ENCODE measurements around the gene SPECC1L.
"Not testable (repeated sequence)": the region's sequence is repeated elsewhere in the genome, so short reads cannot be mapped to it uniquely, and the experiment has no call there.

The SPECC1L gene

DNA sequence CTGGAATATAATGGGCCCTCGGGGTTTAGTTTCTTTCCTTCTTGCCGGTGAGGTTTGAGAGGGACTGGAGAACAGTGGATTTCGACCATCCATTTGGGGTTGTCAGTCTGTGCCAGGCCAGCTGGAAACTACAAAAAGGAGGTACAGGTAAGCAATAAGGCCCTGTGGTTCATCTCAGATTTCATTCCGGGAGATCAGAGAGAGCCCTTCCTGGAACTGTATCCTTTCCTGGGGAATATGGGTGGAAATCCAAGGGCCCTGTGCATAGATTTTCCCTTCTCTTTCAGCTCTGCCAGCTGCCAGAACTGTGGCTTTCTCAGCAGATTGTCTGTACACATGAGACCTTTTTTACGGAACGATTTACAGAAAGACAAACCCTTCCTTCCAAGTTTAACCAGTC lies 17.2 kb downstream of the SPECC1L start:
- DNase-seq (ENCODE audit: low spot score) = not testable (repeated sequence)

DNA sequence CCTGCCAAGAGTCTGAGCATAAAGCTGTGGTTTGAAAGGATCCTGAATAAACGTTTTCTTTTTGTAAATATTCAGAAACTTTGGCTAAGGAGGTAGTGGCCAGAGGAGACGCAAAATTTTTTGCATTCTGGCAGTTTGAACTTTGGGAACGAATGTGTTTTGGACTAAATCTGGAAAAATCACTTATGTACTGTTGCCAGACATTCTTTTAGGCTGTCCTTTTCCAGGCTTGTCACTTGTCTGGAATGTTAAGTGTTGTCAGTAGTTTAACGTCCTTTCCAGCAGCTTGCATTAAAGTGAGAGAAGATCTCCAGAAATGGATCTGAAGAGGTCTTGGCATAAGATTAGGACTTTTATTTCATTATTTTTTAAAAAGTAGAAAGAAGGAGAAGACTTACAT lies 18.5 kb downstream of the SPECC1L start:
- no peak for DNase-seq (ENCODE audit: low spot score)

DNA sequence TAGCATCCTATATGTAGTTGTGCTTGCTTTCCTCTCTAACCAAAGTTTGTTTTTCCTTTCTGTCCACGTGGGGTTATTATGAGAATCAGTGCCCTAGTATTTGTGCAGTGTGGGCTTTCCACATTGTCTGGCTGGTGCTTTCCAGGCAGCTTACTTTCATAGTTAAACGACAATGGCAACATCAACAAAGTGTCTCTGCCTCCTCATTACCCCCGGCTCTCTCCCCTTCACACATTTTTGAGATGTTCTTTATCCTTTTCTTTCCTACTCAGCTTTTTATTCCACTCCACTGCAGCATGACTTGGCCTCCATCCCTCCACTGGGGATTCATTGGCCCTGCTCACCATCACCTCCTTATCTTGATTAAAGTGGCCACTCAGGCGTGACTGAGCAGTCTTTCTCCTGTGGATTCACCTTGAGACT lies 19.1 kb downstream of the SPECC1L start:
- peak; percentile 30 for DNase-seq (ENCODE audit: low spot score)

DNA sequence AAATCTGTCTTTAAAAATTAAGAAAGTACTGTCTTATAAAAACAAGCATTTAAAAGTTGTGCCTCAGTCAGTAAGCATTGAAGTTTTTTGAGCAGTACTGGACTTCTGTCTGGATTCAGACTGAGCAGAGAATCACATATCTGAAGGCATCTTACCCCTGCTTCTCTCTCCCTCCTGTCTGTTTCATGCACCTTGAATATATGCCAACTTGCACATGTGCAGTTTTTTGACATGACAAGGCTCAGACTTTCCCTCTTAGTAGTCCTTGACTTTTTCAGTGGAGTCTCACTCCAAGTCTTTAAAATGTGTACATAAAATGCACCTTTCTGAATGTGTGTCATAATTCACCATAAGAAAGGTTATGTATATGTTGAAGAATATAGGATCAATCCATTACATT lies 19.8 kb downstream of the SPECC1L start:
- DNase-seq (ENCODE audit: low spot score) = peak; percentile 32

DNA sequence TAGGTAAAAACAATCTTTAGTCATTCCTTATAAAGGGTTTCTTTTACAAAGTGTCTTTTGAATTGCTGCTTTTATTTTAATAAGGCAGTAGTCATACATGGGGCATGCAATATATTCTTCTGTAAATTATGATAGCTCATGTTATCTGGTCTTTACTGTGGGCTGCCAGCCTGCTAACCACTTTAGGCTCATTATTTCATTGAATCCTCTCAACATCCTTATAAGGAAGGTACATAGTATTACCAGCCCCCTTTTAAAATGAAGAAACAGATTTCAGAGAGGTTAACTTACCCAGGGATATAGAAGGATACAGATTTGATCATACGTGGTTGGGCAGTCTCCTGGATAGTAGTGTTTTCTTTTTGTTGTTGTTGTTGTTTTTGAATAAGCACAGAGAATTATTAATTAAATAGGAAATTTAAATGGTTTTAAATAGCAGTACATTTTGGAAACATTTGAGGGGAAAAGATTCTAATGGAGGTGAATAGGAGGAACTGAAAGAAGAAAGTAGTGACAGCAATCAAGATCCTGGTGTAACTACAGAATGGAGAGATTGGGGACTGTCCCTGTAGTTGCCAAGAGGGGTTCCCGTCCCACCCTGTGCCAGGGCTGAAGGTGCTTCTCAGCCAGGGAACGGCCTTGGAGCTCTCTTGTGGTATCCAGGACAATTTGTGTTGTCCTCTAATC lies 21.0 kb downstream of the SPECC1L start:
- no peak for DNase-seq (ENCODE audit: low spot score)

DNA sequence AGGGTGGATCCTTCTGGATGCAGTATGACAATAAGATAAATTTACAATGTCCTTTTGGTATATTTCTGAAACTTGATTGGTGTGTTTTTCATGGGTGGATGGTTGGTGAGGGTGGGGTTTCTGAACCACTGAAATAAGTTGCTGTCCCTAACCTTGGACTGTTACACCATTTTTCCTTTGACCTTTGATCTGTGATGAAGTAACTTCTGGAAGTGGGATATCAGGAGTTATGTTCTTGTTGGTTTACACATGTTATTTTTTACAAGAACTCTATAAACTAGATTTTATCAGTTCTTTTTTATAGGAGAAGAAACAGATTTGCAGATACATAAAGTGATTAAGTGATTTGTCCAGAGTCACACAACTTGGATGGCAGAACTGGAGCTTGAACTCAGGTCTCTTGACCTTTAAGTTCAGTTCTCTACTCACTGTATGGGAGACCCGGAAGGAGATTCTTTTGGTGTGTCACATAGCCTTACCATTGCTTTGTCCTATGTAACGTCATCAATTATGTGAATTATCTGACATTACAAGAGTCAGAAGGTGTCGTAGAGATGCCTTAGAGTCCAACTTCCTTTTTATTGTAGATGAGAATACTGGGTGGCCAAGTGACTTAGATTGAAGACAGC lies 21.7 kb downstream of the SPECC1L start:
- DNase-seq (ENCODE audit: low spot score) = not testable (repeated sequence)

DNA sequence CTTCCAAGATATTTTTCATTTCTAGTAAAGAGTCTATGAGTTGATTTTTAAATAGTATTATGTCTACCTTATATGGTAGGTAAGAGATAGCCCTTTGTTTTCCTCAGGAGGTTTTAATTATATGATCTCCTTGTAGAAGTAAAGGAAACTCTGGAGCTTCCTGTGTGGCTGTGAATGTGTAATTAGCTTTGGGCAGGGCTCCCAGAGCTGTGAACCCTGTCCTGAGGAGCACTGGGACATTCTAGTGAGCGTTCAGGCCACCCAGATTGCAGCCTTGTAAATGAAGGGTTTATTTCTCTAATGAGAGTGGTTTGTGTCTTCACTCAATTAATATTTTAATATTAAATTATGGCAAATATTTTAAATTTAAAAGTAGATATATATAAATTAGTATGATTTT lies 24.3 kb downstream of the SPECC1L start:
- not testable (repeated sequence) for DNase-seq (ENCODE audit: low spot score)

DNA sequence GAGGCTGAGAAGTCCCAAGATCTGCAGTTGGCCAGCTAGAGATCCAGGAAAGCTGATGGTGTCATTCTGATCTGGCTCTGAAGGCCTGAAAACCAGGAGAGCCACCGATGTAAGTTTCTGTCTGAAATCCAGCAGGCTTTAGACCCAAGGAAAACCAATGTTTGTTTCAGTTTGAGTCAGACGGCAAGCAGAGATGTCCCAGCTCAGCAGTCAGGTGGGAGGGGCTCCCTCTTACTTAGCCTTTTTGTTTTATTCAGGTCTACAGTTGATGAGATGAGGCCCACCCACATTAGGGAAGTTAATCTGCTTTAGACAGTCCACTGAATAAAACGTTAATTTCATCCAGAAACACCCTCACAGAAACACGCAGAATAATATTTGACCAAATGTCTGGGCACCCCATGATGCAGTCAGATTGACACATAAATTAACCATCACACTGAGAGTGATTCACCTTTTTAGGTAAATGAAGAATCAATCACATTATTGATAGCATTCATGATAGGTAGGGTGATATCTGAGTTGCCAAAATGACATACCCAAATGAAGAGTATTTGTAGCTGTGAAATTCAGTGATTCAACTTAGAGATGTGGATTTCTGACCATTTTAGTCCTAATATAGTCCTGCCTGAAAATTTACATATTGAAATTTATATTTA lies 28.0 kb downstream of the SPECC1L start:
- DNase-seq (ENCODE audit: low spot score) = not testable (repeated sequence)

DNA sequence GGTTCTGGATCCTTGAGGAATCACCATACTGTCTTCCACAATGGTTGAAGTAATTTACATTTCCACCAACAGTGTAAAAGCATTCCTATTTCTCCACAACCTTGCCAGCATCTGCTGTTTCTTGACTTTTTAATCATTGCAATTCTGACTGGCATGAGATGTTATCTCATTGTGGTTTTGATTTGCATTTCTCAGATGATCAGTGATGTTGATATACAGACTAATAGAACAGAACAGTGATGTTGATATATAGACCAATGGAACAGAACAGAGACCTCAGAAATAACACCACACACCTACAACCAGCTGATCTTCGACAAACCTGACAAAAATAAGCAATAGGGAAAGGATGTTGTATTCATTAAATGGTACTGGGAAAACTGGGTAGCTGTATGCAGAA lies 29.9 kb downstream of the SPECC1L start:
- DNase-seq (ENCODE audit: low spot score) = not testable (repeated sequence)

DNA sequence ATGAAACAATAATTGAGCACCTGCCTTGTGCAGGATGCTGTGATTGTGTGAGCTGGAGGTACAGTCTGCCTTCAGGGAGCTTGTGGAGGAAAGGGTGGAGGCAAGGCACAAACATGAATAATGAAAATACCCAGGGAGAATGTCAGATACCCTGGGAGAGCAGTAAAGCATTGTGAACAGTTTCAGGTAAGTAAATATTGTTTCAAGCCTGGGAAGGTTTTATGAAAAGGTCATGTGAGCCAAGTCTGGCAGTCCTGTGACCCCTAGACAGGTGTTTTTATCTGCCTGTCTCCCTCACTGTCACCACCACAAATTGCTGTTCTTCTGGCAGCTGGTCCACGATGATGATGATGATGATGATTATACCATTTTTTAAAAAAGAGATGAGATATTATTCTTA lies 32.0 kb downstream of the SPECC1L start:
- DNase-seq (ENCODE audit: low spot score) = no peak

DNA sequence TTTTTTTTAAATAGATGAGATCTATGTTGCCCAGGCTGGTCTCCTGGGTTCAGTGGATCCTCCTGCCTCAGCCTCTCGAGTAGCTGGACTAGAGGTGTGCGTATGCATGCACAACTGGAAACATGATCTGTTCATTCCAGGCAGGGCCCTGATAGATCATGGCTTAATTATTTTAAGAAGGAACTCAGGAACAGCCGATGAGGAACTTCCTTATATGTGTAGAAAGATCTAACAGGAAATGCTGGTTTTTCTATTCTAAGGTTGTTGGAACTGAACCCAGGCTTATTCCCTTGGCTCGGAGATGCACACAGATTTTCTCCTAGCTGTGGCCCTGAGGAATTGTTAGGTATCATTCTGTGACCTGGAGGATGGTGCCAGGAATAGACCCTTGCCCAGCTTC lies 32.4 kb downstream of the SPECC1L start:
- DNase-seq (ENCODE audit: low spot score) = no peak

DNA sequence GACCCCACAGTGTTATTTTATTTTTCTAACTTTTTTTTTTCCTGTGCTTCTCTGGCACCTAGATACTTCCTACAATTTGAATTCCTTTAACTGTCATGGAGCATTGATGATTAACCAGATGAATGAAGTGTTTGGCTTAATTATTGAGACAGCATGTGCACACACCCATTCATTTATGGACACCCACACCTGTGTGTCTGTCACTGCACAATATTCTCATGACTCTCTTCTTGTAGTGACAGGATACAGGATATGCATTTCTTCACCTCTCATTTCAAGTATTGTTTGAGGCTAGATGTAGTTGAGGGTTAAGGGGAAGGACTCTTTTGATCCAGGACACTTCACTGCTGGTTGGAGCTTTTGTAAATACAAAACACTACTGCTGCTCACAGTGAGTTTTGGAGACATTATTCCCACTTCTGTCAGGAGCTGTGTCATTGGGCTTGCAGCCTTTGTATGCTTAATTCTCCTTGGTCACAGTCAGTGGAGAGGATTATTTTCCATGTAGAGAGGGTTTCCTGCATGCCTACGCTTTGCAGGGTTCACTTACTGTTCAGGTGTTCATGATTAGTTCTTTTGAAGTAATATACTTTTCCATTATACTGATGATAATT lies 33.5 kb downstream of the SPECC1L start:
- DNase-seq (ENCODE audit: low spot score) = no peak

DNA sequence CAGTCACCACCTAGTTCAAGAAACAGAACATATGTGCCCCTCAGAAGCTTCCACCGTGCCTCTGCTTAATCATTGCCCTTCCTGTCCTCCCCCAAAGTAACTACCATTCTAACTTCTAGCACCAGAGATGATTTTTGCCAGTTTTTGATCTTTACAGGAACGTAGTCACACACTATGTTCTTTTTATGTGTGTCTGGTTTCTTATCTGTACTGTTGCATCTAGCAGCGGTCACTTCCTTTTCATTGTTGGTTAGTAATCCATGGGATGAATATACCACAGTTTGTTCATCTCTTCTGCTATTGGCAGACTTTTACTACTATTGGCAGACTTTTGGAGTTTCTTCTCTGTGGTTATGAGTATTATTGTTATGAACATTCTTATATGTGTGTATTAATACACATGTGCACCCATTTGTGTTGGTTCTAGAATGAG lies 34.6 kb downstream of the SPECC1L start:
- DNase-seq (ENCODE audit: low spot score) = no peak

DNA sequence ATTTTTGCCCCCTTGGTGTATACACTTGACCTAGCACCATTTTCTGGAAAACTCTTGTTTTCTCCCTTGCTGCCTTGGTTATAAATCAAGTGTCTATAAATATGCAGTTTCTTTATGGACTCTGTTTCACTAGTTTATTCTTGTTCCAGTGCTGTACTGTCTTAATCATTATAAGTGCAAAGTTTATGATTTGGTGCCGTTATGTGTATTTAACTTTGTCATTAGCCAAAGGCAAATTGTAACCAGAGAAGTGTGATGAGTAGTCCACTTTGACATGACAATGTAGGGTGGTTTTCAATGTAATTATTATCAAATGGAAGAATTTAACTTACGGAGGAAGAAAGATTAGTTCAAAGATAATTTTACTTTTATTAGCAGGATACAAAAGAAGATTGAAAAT lies 40.3 kb downstream of the SPECC1L start:
- DNase-seq (ENCODE audit: low spot score) = no peak

DNA sequence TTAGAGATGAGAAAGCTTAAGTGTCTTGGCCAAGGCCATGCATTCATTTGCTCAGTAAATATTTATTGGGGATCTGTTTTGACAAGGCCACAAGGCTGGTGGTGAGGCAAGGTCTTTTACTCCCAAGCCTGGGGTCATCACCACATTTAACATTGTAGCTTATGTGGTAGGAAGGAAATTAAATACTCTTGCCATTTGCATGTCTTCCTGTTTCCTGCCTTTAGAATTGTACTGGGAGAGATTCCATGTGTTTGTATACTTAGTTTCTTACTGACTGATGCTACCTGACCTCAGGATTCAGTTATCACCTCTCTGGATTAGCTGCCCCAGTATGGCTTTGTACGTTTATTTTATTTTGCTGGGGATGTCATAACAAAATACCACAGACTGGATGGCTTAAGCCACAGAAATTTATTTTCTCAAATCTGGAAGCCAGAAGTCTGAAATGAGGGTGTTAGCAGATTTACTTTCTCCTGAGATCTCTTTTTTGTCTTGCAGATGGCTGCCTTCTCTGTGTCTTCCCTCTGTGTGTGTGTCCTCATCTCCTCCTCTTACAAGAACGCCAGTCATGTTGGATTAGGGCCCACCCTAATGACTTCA lies 44.8 kb downstream of the SPECC1L start:
- no peak for DNase-seq (ENCODE audit: low spot score)

DNA sequence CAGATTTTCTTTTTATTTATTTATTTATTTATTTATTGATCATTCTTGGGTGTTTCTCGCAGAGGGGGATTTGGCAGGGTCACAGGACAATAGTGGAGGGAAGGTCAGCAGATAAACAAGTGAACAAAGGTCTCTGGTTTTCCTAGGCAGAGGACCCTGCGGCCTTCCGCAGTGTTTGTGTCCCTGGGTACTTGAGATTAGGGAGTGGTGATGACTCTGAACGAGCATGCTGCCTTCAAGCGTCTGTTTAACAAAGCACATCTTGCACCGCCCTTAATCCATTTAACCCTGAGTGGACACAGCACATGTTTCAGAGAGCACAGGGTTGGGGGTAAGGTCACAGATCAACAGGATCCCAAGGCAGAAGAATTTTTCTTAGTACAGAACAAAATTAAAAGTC lies 45.6 kb downstream of the SPECC1L start:
- DNase-seq (ENCODE audit: low spot score) = not testable (repeated sequence)

DNA sequence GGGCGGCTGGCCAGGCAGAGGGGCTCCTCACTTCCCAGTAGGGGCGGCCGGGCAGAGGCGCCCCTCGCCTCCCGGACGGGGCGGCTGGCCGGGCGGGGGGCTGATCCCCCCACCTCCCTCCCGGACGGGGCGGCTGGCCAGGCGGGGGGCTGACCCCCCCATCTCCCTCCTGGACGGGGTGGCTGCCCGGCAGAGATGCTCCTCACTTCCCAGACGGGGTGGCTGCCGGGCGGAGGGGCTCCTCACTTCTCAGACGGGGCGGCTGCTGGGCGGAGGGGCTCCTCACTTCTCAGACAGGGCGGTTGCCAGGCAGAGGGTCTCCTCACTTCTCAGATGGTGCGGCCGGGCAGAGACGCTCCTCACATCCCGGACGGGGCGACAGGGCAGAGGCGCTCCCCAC lies 46.9 kb downstream of the SPECC1L start:
- DNase-seq (ENCODE audit: low spot score) = not testable (repeated sequence)

DNA sequence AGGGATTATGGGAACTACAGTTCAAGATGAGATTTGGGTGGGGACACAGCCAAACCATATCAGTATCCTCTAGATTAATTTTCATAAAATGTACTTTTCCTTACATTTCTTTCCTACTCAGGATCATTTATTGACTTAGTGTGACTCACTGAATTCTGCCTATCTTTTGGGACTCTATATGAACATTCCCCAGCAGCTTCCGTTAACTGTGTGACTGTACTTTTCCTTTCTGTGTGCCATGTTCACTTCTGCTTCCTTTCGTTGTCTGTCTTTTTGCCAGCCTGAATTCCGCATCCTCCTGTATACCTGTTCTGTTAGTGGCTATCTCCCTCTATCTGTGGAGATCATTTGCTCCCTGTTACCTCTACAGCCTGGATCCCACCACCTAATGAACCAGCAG lies 48.8 kb downstream of the SPECC1L start:
- no peak for DNase-seq (ENCODE audit: low spot score)

DNA sequence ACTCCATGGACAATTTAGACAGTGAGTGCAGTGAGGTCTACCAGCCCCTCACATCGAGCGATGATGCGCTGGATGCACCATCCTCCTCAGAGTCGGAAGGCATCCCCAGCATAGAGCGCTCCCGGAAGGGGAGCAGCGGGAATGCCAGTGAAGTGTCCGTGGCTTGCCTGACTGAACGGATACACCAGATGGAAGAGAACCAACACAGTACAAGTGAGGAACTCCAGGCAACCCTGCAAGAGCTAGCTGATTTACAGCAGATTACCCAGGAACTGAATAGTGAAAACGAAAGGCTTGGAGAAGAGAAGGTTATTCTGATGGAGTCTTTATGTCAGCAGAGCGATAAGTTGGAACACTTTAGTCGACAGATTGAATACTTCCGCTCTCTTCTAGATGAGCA lies 51.4 kb downstream of the SPECC1L start:
- DNase-seq (ENCODE audit: low spot score) = no peak

DNA sequence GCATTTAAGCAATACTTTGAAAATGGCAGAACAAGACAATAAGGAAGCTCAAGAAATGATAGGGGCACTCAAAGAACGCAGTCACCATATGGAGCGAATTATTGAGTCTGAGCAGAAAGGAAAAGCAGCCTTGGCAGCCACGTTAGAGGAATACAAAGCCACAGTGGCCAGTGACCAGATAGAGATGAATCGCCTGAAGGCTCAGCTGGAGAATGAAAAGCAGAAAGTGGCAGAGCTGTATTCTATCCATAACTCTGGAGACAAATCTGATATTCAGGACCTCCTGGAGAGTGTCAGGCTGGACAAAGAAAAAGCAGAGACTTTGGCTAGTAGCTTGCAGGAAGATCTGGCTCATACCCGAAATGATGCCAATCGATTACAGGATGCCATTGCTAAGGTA lies 51.9 kb downstream of the SPECC1L start:
- no peak for DNase-seq (ENCODE audit: low spot score)

DNA sequence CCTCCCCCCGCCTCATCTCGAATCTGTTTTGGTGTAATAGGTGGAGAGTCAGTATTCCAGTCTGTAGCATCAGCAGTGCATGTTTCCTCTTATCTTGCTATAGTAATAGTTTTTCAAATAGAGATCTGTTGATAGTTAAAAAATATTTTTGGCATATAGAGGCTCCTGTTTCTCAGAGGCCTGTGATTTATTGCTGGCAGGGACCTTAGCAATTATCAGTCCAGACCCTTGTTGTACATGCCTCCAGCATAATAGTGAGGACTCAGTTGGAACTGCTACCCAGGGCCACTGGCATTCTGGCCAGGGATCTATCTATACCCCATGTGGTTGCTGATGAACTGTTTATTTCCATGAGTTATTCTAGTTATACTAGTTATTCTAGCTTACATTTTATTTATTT lies 52.6 kb downstream of the SPECC1L start:
- DNase-seq (ENCODE audit: low spot score) = no peak

DNA sequence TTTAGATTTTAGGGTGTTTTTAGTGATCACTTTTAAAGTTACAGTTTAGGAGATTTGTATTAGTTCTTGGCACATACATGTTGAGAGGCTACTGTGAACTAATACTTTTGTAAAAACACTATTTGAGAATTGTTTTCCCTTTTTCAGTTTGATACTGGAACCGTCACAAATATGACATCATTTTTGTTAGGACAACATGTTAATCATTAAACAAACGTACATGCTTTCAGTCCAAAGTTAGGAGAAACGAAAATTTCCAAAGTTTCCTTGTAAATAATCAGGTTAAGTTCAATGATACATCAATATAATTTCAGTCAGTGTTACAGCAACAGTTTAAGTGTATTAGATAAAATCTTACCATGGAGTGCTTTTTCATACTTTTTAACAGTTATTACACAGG lies 53.1 kb downstream of the SPECC1L start:
- no peak for DNase-seq (ENCODE audit: low spot score)

DNA sequence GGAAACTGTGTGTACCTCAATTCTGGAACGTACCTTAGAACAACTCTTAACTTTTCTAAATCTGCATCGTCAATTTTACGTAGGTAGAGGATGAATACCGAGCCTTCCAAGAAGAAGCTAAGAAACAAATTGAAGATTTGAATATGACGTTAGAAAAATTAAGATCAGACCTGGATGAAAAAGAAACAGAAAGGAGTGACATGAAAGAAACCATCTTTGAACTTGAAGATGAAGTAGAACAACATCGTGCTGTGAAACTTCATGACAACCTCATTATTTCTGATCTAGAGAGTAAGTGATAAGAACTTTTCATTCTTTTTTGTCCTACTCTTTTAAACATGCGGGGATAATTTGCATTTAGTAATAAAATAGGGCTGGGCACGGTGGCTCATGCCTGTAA lies 53.5 kb downstream of the SPECC1L start:
- DNase-seq (ENCODE audit: low spot score) = no peak

All from hematopoietic multipotent progenitor cell treated with erythropoietin and hydrocortisone succinate and interleukin-3 and kit ligand, for 17 days (in vitro differentiated cells).